Body of pancreas (tissue), 4 donors: ENCODE data around the gene GGN. TPM values are rescaled to one million over a fixed set of nuclear protein-coding genes. Genes with fewer than 3 reads are reported as not detected.

Source experiments
- ATAC-seq: fragments of 150-250 bp; one replicate; pipeline ENCODE4 v1.9.1; 2016
- DNase-seq, 4 donors: peaks; one replicate each; pipeline ENCODE4 v3.0.0-alpha.2; 2019
- H3K27ac ChIP-seq, 4 donors: fragments of 200-600 bp; sonication (generic); 1 replicate in 3 of 4; 2 replicates in 1 of 4; pipeline versions ENCODE4 v1.5.1 to v1.6.1; 2016 to 2019; ENCODE audit warnings: mild to moderate bottlenecking in 1 of 4, mixed read lengths in 1 of 4, moderate library complexity in 1 of 4
- H3K27me3 ChIP-seq, 2 donors: fragments of 200-600 bp; sonication (generic); one replicate each; pipeline ENCODE4 v1.6.0; 2016; ENCODE audit warnings: mild to moderate bottlenecking in 1 of 2
- H3K36me3 ChIP-seq, 2 donors: fragments of 200-600 bp; sonication (generic); replicated peaks in 1 of 2; 2 replicates each; pipeline ENCODE4 v1.5.1; 2016; ENCODE audit warnings: low read depth in 2 of 2; ENCODE audit not compliant: insufficient read depth in 1 of 2
- H3K4me1 ChIP-seq: fragments of 200-600 bp; sonication (generic); one replicate; pipeline ENCODE4 v1.6.0; 2016
- H3K4me3 ChIP-seq, 2 donors: fragments of 200-600 bp; sonication (generic); 1 replicate in 1 of 2; 2 replicates in 1 of 2; pipeline ENCODE4 v1.5.1; 2016 to 2019
- H3K9me3 ChIP-seq, 3 donors: fragments of 200-600 bp; sonication (generic); 1 replicate in 2 of 3; 2 replicates in 1 of 3; pipeline ENCODE4 v1.5.1; 2016
- CTCF ChIP-seq, 7 experiments: fragments of 450-650 bp in 4 of 7; fragments of 200-600 bp in 3 of 7; sonication (generic) in 3 of 7; IDR thresholded peaks; one replicate each; pipeline ENCODE4 v1.5.1; 2016 to 2019; ENCODE audit warnings: antibody characterized with exemption in 7 of 7
- POLR2A ChIP-seq, 3 donors: fragments of 450-650 bp; IDR thresholded peaks; one replicate each; pipeline ENCODE4 v1.6.1; 2016; ENCODE audit warnings: antibody characterized with exemption in 3 of 3, mild to moderate bottlenecking in 2 of 3
- WGBS, 2 donors: methylation state at CpG; one replicate each; pipeline ENCODE4 v1.1.5; 2017; 5-methylcytosine and 5-hydroxymethylcytosine counted together
- intact Hi-C: fragments of 100-400 bp; cut with DNase I; formaldehyde crosslinking; loops from one replicate; pipeline ENCODE4 v1.15.1; 2023
- total RNA-seq, 2 donors: library from RNA; depleted of rRNA; stranded (reverse); fragments of >200 nt; gene quantifications; one replicate each; pipeline ENCODE4 v1.1.0, GENCODE V29; 2016

Gene GGN
- total RNA-seq, 2 donors from 2014 or later: 0.78 TPM; not detected in 1

GRCh38 chr19:38337360-38337653, 50.5 kb downstream of the GGN start:
- no peak for TF ChIP-seq CTCF (IDR thresholded peaks at IDR 0.05)
- no peak for TF ChIP-seq POLR2A (IDR thresholded peaks at IDR 0.05)
- WGBS, 2 donors: 46 to 56% methylated on average over 7 to 10 of the region's 10 CpGs
- H3K36me3 ChIP-seq: no peaks in the 10 kb centered on the region
- intact Hi-C loops: loop anchor here (5.0 kb wide), 1 partner anchor 35 kb away; the partner anchor contains the start of gene PSMD8
- ATAC-seq (no peak), DNase-seq (no peak)
- peaks cover 11% of the 10 kb centered on the region for H3K4me1 ChIP-seq
- H3K27ac ChIP-seq: peak overlapping the region; percentile 68 to 93 (median 90)
- H3K27me3 ChIP-seq: no peaks in the 10 kb centered on the region
- no peaks in the 10 kb centered on the region for H3K9me3 ChIP-seq
- H3K4me3 ChIP-seq: no peak overlapping the region

- Histone ChIP-seq H3K4me1 (peaks cover 11% of the 10 kb centered on the region), H3K27ac (peak overlapping the region; percentile 68 to 93 (median 90)), H3K9me3 (no peaks in the 10 kb centered on the region), H3K4me3 (peak overlapping the region; percentile 51 to 66), H3K27me3 (no peaks in the 10 kb centered on the region), H3K36me3 (no peaks in the 10 kb centered on the region)
- intact Hi-C loops: loop anchor here (5.0 kb wide), 1 partner anchor 36 kb away; the partner anchor contains the start of gene PSMD8
- DNase-seq (peak; percentile 97 to 99 (median 98)), ATAC-seq (peak; percentile 78)
- WGBS, 2 donors: 1 to 2% methylated on average over 38 to 41 of the region's 41 CpGs
- no peak for TF ChIP-seq CTCF (IDR thresholded peaks at IDR 0.05)
- TF ChIP-seq POLR2A (IDR thresholded peaks at IDR 0.05): peak in 1 of 3 donors; percentile 41
Measured at GRCh38 chr19:38336638-38337359, 51.0 kb downstream of the GGN start.

DNA sequence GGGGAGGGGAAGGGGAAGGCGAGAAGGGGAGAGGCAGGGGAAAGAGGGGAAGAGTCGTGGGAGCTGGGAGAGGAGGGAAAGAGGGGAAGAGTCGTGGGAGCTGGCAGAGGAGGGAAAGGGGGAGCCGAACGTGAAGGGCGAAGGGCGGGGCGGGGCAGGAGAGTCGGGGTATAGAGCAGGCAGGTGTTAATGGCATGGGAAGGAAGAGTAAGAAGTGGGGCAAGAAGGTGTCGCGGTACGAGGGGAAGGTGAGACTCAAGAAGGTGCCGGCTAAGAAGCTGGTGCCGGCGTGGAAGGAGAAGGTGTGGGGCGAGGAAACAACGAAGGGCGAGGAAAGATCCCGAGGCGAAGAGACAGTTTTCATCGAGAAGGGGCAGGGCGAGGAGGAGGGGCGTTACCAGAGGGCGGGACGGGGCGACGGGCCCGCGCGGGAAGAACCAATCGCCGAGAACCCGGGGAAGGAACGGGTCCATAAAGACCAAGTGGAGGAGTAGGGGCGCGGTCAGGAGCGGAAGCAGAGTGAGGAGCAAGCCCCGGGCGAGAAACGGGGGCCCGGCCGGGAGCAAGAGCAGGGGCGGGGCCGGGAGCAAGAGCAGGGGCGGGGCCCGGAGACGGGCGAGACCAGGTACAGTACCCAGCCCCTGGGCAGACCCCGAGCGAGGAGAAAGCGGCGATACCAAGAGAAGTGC, 51.7 kb downstream of the GGN start:
- H3K4me3 ChIP-seq: peak overlapping the region; percentile 51 to 66
- H3K9me3 ChIP-seq: no peaks in the 10 kb centered on the region
- TF ChIP-seq POLR2A (IDR thresholded peaks at IDR 0.05) (peak in 2 of 3 donors; percentile 62 to 71), CTCF (IDR thresholded peaks at IDR 0.05) (no peak)
- no peaks in the 10 kb centered on the region for H3K27me3 ChIP-seq
- H3K4me1 ChIP-seq: peaks cover 11% of the 10 kb centered on the region
- H3K27ac ChIP-seq: peak overlapping the region; percentile 89 to 93 (median 91)
- WGBS, 2 donors: 0 to 1% methylated on average over 47 to 50 of the region's 52 CpGs
- H3K36me3 ChIP-seq: no peaks in the 10 kb centered on the region
- intact Hi-C loops: loop anchor here (2.0 to 5.0 kb wide), 2 partner anchors 36 to 93 kb away; partner anchors contain the start of gene PSMD8
- DNase-seq (peak; percentile 94 to 96 (median 96)), ATAC-seq (peak; percentile 84)

Other genes with a start within 250 kb of the GGN start
- gene DPF1, start 163.8 kb downstream of the GGN start, total RNA-seq: not detected
- gene PPP1R14A, start 131.7 kb downstream of the GGN start, total RNA-seq: 100 to 1,000 TPM in 1 of 2 donors, 10 to 100 TPM in 1; 54.2 to 105 TPM
- gene SPINT2, start 123.5 kb downstream of the GGN start, total RNA-seq: 100 to 1,000 TPM; 266 to 305 TPM
- 1 to 10 TPM in 1 of 2 donors, not detected in 1; 2.6 TPM for gene C19orf33, start 83.8 kb downstream of the GGN start, total RNA-seq
- 10 to 100 TPM in 1 of 2 donors, 1 to 10 TPM in 1; 8.2 to 22.3 TPM for gene YIF1B, start 72.1 kb downstream of the GGN start, total RNA-seq
- 10 to 100 TPM in 1 of 2 donors, 1 to 10 TPM in 1; 8.6 to 13.8 TPM for gene KCNK6, start 68.2 kb downstream of the GGN start, total RNA-seq
- 1 to 10 TPM in 1 of 2 donors, under 1 TPM in 1; 0.78 to 9.6 TPM for gene CATSPERG, start 52.2 kb downstream of the GGN start, total RNA-seq
- gene PSMD8, start 13.5 kb downstream of the GGN start, total RNA-seq: 10 to 100 TPM; 49.4 to 68.7 TPM
- under 1 TPM; under 0.01 to 0.52 TPM for gene SPRED3, start 663 bp upstream of the GGN start, total RNA-seq
- gene FAM98C, start 15.1 kb upstream of the GGN start, total RNA-seq: 10 to 100 TPM; 24.9 to 51.4 TPM
- gene RASGRP4, start 38.2 kb upstream of the GGN start, total RNA-seq: 1 to 10 TPM; 1.6 to 4.6 TPM
- gene RYR1, start 45.7 kb upstream of the GGN start, total RNA-seq: 1 to 10 TPM in 1 of 2 donors, under 1 TPM in 1; 0.33 to 1.0 TPM
- gene MAP4K1, start 229.9 kb upstream of the GGN start, total RNA-seq: 1 to 10 TPM; 2.0 to 2.9 TPM
- gene EIF3K, start 231.2 kb upstream of the GGN start, total RNA-seq: 100 to 1,000 TPM; 108 to 169 TPM